Astrocyte of the hippocampus (primary cell): Measurements from ENCODE around the gene ENOPH1.

Experiments used
- DNase-seq: peaks from one replicate; pipeline ENCODE4 v3.0.0; 2011; ENCODE audit warnings: low read depth, low spot score

ENOPH1 gene

GRCh38 chr4:82508806-82509428 lies 78.5 kb downstream of the ENOPH1 start:
- no peak for DNase-seq

- no peak for DNase-seq
These were observed 79.8 kb downstream of the ENOPH1 start for GRCh38 chr4:82510216-82510615.
